HEK293 (cell line): ENCODE data around the gene DYNLRB2.

Experiments used
- CTCF ChIA-PET: fragments of 350-600 bp; formaldehyde crosslinking; extraction: SDS; loops from one replicate; lab custom pipeline; 2021; ENCODE audit warnings: antibody characterized with exemption; lab: Yijun Ruan, JAX
- POLR2A ChIA-PET: fragments of 300-600 bp; formaldehyde crosslinking; extraction: SDS; loops from one replicate; lab custom pipeline; 2020; ENCODE audit warnings: antibody characterized with exemption, inconsistent platforms; lab: Yijun Ruan, JAX
- H3K27ac ChIP-seq: fragments of 200-500 bp; sonication (Bioruptor generic); 2 replicates; pipeline ENCODE4 v1.5.1; 2014; ENCODE audit warnings: low read depth, low read length, control low read depth, inconsistent platforms; ENCODE audit errors: extremely low read depth
- H3K36me3 ChIP-seq, 2 experiments: fragments of 200-500 bp in 1 of 2; sonication (Bioruptor generic) in 1 of 2; 1 replicate in 1 of 2; 2 replicates in 1 of 2; pipeline ENCODE4 v1.5.1; 2014 to 2017; ENCODE audit warnings: inconsistent platforms in 2 of 2, low read length in 2 of 2; ENCODE audit not compliant: control insufficient read depth in 2 of 2, insufficient read depth in 1 of 2
- H3K4me1 ChIP-seq: fragments of 200-500 bp; sonication (Bioruptor generic); 2 replicates; pipeline ENCODE4 v1.5.1; 2014; ENCODE audit warnings: mild to moderate bottlenecking, low read length, inconsistent platforms; ENCODE audit not compliant: control insufficient read depth, insufficient read depth
- H3K4me3 ChIP-seq: 2 replicates; pipeline ENCODE4 v1.5.1; 2011; ENCODE audit warnings: low read depth, mild to moderate bottlenecking, control low read depth, low read length, moderate library complexity
- H3K9me3 ChIP-seq: fragments of 200-500 bp; sonication (Bioruptor generic); 2 replicates; pipeline ENCODE4 v1.5.1; 2014; ENCODE audit warnings: low read depth, low read length, inconsistent platforms; ENCODE audit not compliant: control insufficient read depth, insufficient read depth
- BCL11B ChIP-seq: fragments of 450-650 bp; formaldehyde crosslinking; IDR thresholded peaks from 2 replicates; pipeline ENCODE4 v1.5.1; 2016; ENCODE audit warnings: low read depth, missing biosample characterization, missing genetic modification characterization
- EGR2 ChIP-seq: fragments of 450-650 bp; formaldehyde crosslinking; IDR thresholded peaks from 2 replicates; pipeline ENCODE4 v1.5.1; 2016; ENCODE audit warnings: low read depth, missing biosample characterization, missing genetic modification characterization
- GLI2 ChIP-seq: fragments of 450-650 bp; formaldehyde crosslinking; IDR thresholded peaks from 2 replicates; pipeline ENCODE4; 2017; ENCODE audit warnings: missing biosample characterization, missing genetic modification characterization, low read depth, borderline replicate concordance
- PRDM4 ChIP-seq: fragments of 450-650 bp; formaldehyde crosslinking; IDR thresholded peaks from 2 replicates; pipeline ENCODE4 v1.5.1; 2017; ENCODE audit warnings: missing biosample characterization, missing genetic modification characterization
- SP3 ChIP-seq: fragments of 450-650 bp; formaldehyde crosslinking; IDR thresholded peaks from 2 replicates; pipeline ENCODE4 v1.5.1; 2016; ENCODE audit warnings: missing biosample characterization, missing genetic modification characterization
- ZFHX2 ChIP-seq: fragments of 450-650 bp; formaldehyde crosslinking; conservative IDR thresholded peaks from 2 replicates; pipeline ENCODE4 v1.5.1; 2016; ENCODE audit warnings: missing biosample characterization, missing genetic modification characterization
- ZNF169 ChIP-seq: fragments of 450-650 bp; formaldehyde crosslinking; IDR thresholded peaks from 2 replicates; pipeline ENCODE4 v1.5.1; 2016; ENCODE audit warnings: missing biosample characterization, missing genetic modification characterization
- ZNF274 ChIP-seq, 2 experiments: fragments of 200-500 bp in 1 of 2; fragments of 450-650 bp in 1 of 2; sonication (Bioruptor generic) in 1 of 2; formaldehyde crosslinking in 1 of 2; IDR thresholded peaks; 2 replicates each; pipeline versions ENCODE4 v1.5.1 to v1.6.1; 2014 to 2016; ENCODE audit warnings: borderline replicate concordance in 1 of 2, inconsistent platforms in 1 of 2, low read length in 1 of 2, missing biosample characterization in 1 of 2, missing genetic modification characterization in 1 of 2
- ZNF311 ChIP-seq: fragments of 450-650 bp; formaldehyde crosslinking; IDR thresholded peaks from 2 replicates; pipeline ENCODE4 v1.5.1; 2017; ENCODE audit warnings: missing biosample characterization, missing genetic modification characterization, borderline replicate concordance
- ZNF366 ChIP-seq: fragments of 450-650 bp; formaldehyde crosslinking; conservative IDR thresholded peaks from 2 replicates; pipeline ENCODE4 v1.5.1; 2016; ENCODE audit warnings: missing biosample characterization, missing genetic modification characterization
- ZNF398 ChIP-seq: fragments of 450-650 bp; formaldehyde crosslinking; IDR thresholded peaks from 2 replicates; pipeline ENCODE4 v1.5.1; 2017; ENCODE audit warnings: missing biosample characterization, missing genetic modification characterization
- ZNF514 ChIP-seq: fragments of 450-650 bp; formaldehyde crosslinking; IDR thresholded peaks from 2 replicates; pipeline ENCODE4 v1.5.1; 2016; ENCODE audit warnings: missing biosample characterization, missing genetic modification characterization
- ZNF660 ChIP-seq: fragments of 450-650 bp; IDR thresholded peaks from 2 replicates; pipeline ENCODE4 v1.5.1; 2018; ENCODE audit warnings: missing biosample characterization, mild to moderate bottlenecking, missing genetic modification characterization
- ZNF776 ChIP-seq: fragments of 450-650 bp; formaldehyde crosslinking; IDR thresholded peaks from 2 replicates; pipeline ENCODE4 v1.5.0; 2017; ENCODE audit warnings: missing biosample characterization, missing genetic modification characterization, borderline replicate concordance
- ZNF843 ChIP-seq: fragments of 450-650 bp; formaldehyde crosslinking; IDR thresholded peaks from 2 replicates; pipeline ENCODE4 v1.5.1; 2016; ENCODE audit warnings: missing biosample characterization, missing genetic modification characterization
- ZSCAN18 ChIP-seq: fragments of 450-650 bp; formaldehyde crosslinking; IDR thresholded peaks from 2 replicates; pipeline ENCODE4 v1.5.1; 2016; ENCODE audit warnings: missing biosample characterization, missing genetic modification characterization
- TF ChIP-seq, protein P1 (sequence below): fragments of 450-650 bp; formaldehyde crosslinking; IDR thresholded peaks from 2 replicates; pipeline ENCODE4 v1.5.1; 2016; ENCODE audit warnings: missing biosample characterization, missing genetic modification characterization
- TF ChIP-seq, protein P2 (sequence below): fragments of 450-650 bp; formaldehyde crosslinking; IDR thresholded peaks from 2 replicates; pipeline ENCODE4 v1.5.1; 2016; ENCODE audit warnings: missing biosample characterization, missing genetic modification characterization

The DYNLRB2 gene

GRCh38 chr16:80500961-80501525 lies 39.8 kb upstream of the DYNLRB2 start:
- Histone ChIP-seq H3K9me3 (no peaks in the 10 kb centered on the region), H3K4me1 (no peaks in the 10 kb centered on the region), H3K4me3 (no peak overlapping the region), H3K36me3 (no peaks in the 10 kb centered on the region), H3K27ac (no peak overlapping the region)
- ChIA-PET CTCF (interaction anchor here (0.7 to 3.5 kb wide), 2 partner anchors 10 to 26 kb away, joined by 3 to 13 read pairs; no protein-coding TSS in a partner anchor), POLR2A (no interaction called here)
- no peak for TF ChIP-seq SP3
- TF ChIP-seq ZNF274 (IDR thresholded peaks at IDR 0.05; ENCODE audit: low read length), result no peak
- no peak for TF ChIP-seq ZNF274 (tag by site-specific recombination; IDR thresholded peaks at IDR 0.05; ENCODE audit: borderline replicate concordance)
- TF ChIP-seq, protein P1, sequence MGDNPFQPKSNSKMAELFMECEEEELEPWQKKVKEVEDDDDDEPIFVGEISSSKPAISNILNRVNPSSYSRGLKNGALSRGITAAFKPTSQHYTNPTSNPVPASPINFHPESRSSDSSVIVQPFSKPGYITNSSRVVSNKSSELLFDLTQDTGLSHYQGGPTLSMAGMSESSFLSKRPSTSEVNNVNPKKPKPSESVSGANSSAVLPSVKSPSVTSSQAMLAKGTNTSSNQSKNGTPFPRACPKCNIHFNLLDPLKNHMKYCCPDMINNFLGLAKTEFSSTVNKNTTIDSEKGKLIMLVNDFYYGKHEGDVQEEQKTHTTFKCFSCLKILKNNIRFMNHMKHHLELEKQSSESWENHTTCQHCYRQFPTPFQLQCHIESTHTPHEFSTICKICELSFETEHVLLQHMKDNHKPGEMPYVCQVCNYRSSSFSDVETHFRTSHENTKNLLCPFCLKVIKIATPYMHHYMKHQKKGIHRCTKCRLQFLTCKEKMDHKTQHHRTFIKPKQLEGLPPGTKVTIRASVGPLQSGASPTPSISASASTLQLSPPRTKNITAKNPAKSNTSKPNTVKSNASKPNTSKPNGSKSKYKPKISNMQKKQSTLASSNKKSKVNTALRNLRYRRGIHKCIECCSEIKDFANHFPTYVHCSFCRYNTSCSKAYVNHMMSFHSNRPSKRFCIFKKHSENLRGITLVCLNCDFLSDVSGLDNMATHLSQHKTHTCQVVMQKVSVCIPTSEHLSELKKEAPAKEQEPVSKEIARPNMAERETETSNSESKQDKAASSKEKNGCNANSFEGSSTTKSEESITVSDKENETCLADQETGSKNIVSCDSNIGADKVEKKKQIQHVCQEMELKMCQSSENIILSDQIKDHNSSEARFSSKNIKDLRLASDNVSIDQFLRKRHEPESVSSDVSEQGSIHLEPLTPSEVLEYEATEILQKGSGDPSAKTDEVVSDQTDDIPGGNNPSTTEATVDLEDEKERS (tag by site-specific recombination), result no peak
- TF ChIP-seq ZNF398, result no peak
- TF ChIP-seq, protein P2, sequence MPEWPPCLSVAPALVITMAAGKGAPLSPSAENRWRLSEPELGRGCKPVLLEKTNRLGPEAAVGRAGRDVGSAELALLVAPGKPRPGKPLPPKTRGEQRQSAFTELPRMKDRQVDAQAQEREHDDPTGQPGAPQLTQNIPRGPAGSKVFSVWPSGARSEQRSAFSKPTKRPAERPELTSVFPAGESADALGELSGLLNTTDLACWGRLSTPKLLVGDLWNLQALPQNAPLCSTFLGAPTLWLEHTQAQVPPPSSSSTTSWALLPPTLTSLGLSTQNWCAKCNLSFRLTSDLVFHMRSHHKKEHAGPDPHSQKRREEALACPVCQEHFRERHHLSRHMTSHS, result no peak
- TF ChIP-seq ZNF311 (tag by site-specific recombination), result no peak
- no peak for TF ChIP-seq ZNF843 (tag by site-specific recombination)
- no peak for TF ChIP-seq ZNF366 (tag by site-specific recombination)
- TF ChIP-seq BCL11B, result no peak
- no peak for TF ChIP-seq GLI2 (tag by site-specific recombination)
- no peak for TF ChIP-seq PRDM4 (tag by site-specific recombination)
- no peak for TF ChIP-seq ZNF660
- TF ChIP-seq ZNF776 (tag by site-specific recombination), result no peak
- no peak for TF ChIP-seq EGR2 (tag by site-specific recombination)
- no peak for TF ChIP-seq ZNF169 (tag by site-specific recombination)
- no peak for TF ChIP-seq ZNF514
- TF ChIP-seq ZFHX2 (tag by site-specific recombination), result no peak
- no peak for TF ChIP-seq ZSCAN18
